A549 (cell line): Measurements from ENCODE around the gene PEPD. TPM values are rescaled to one million over a fixed set of nuclear protein-coding genes. Genes with fewer than 3 reads are reported as not detected.

ENCODE experiments used
- ATAC-seq, 2 experiments: fragments of 200-7000 bp in 1 of 2; fragments of >200 bp in 1 of 2; cut with Nextera tagmentation in 1 of 2; cut with Tn5 transposase in 1 of 2; 3 replicates each; pipeline versions ENCODE4 v1.8.0 to v1.9.1; 2018 to 2020; ENCODE audit warnings: mild to moderate bottlenecking in 1 of 2, moderate library complexity in 1 of 2
- CTCF ChIA-PET: fragments of 300-600 bp; sonication (Branson Sonifier 250); formaldehyde crosslinking; extraction: SDS; loops from one replicate; lab custom pipeline; 2021; ENCODE audit warnings: antibody characterized with exemption, inconsistent platforms; lab: Yijun Ruan, JAX
- POLR2A ChIA-PET: fragments of 350-600 bp; formaldehyde crosslinking; extraction: SDS; loops from one replicate; lab custom pipeline; 2021; ENCODE audit warnings: antibody characterized with exemption, inconsistent platforms; lab: Yijun Ruan, JAX
- DNase-seq, 2 experiments: peaks; one replicate each; pipeline versions ENCODE4 v3.0.0 to v3.0.0-alpha.2; 2011 to 2016; ENCODE audit warnings: low read depth in 1 of 2, low spot score in 1 of 2
- FAIRE-seq: peaks from 2 replicates; lab custom pipeline; 2011; peaks lifted over from hg19 to GRCh38; lab: Jason Lieb, UNC
- H3K27ac ChIP-seq, 2 experiments: fragments of >200 bp; sonication (Bioruptor Twin); formaldehyde crosslinking; 3 replicates each; pipeline ENCODE4 v1.5.1; 2016 to 2017
- H3K4me1 ChIP-seq: fragments of >200 bp; sonication (Bioruptor Twin); formaldehyde crosslinking; 3 replicates; pipeline ENCODE4 v1.6.1; 2016
- H3K4me2 ChIP-seq: fragments of >200 bp; sonication (Bioruptor Twin); formaldehyde crosslinking; 3 replicates; pipeline ENCODE4 v1.6.1; 2016
- H3K4me3 ChIP-seq: fragments of >200 bp; sonication (Bioruptor Twin); formaldehyde crosslinking; 3 replicates; pipeline ENCODE4 v1.5.1; 2016
- H3K9me3 ChIP-seq: fragments of >200 bp; sonication (Bioruptor Twin); formaldehyde crosslinking; 3 replicates; pipeline ENCODE4 v1.6.1; 2016
- ATOH8 ChIP-seq: fragments of 250-450 bp; sonication (Bioruptor Pico); IDR thresholded peaks from 2 replicates; pipeline ENCODE4 v1.5.0; 2020; ENCODE audit warnings: low read depth, mild to moderate bottlenecking, moderate library complexity
- CBX8 ChIP-seq: fragments of 200-600 bp; sonication (generic); IDR thresholded peaks from 2 replicates; pipeline ENCODE4 v1.6.1; 2016
- CHD2 ChIP-seq: fragments of 150-350 bp; IDR thresholded peaks from 2 replicates; pipeline ENCODE4 v1.6.1; 2014; ENCODE audit warnings: low read length; ENCODE audit not compliant: partially characterized antibody
- CHD4 ChIP-seq: fragments of 200-600 bp; sonication (generic); IDR thresholded peaks from 2 replicates; pipeline ENCODE4 v1.6.1; 2016; ENCODE audit warnings: antibody characterized with exemption, mild to moderate bottlenecking, borderline replicate concordance
- CTCF ChIP-seq: fragments of >200 bp; sonication (Bioruptor Twin); formaldehyde crosslinking; IDR thresholded peaks from 3 replicates; pipeline ENCODE4 v1.5.1; 2016
- EHMT2 ChIP-seq: fragments of 200-600 bp; sonication (generic); IDR thresholded peaks from 2 replicates; pipeline ENCODE4 v1.6.1; 2016; ENCODE audit warnings: antibody characterized with exemption, low read depth, mild to moderate bottlenecking, moderate library complexity
- FOSL2 ChIP-seq, 2 experiments: fragments of 450-650 bp in 1 of 2; fragments of >200 bp in 1 of 2; sonication (Bioruptor Twin) in 1 of 2; formaldehyde crosslinking; IDR thresholded peaks; 2 replicates each; pipeline versions ENCODE4 v1.5.0 to v1.6.1; 2016 to 2020; ENCODE audit warnings: mild to moderate bottlenecking in 1 of 2, moderate library complexity in 1 of 2
- HES2 ChIP-seq: fragments of >200 bp; sonication (Bioruptor Twin); formaldehyde crosslinking; IDR thresholded peaks from 2 replicates; pipeline ENCODE4 v1.6.1; 2016
- HEYL ChIP-seq: fragments of 250-450 bp; sonication (Bioruptor Pico); IDR thresholded peaks from 2 replicates; pipeline ENCODE4 v1.8.0; 2021; ENCODE audit warnings: mild to moderate bottlenecking, moderate library complexity
- HOXA7 ChIP-seq: fragments of 250-450 bp; sonication (Bioruptor Pico); IDR thresholded peaks from 2 replicates; pipeline ENCODE4 v1.5.0; 2020; ENCODE audit warnings: mild to moderate bottlenecking, moderate library complexity
- KDM5A ChIP-seq: fragments of 200-600 bp; sonication (generic); IDR thresholded peaks from 2 replicates; pipeline ENCODE4 v1.6.1; 2016; ENCODE audit warnings: antibody characterized with exemption, mild to moderate bottlenecking
- MYC ChIP-seq: IDR thresholded peaks from 2 replicates; pipeline ENCODE4 v1.6.1; 2012; ENCODE audit warnings: mild to moderate bottlenecking, inconsistent platforms, low read length, improper control_type of control experiment, borderline replicate concordance
- NFE2L2 ChIP-seq: fragments of 150-350 bp; conservative IDR thresholded peaks from 2 replicates; pipeline ENCODE4 v1.6.1; 2014; ENCODE audit warnings: low read length
- RFX5 ChIP-seq: fragments of 450-650 bp; IDR thresholded peaks from 2 replicates; pipeline ENCODE4 v1.7.1; 2014; ENCODE audit warnings: antibody characterized with exemption, mild to moderate bottlenecking, moderate library complexity
- RNF2 ChIP-seq: fragments of 200-600 bp; sonication (generic); IDR thresholded peaks from 2 replicates; pipeline ENCODE4 v1.6.1; 2016; ENCODE audit warnings: low read depth, mild to moderate bottlenecking, antibody characterized with exemption, moderate library complexity, borderline replicate concordance
- ZC3H11A ChIP-seq: fragments of 450-650 bp; IDR thresholded peaks from 2 replicates; pipeline ENCODE4 v1.6.1; 2014; ENCODE audit warnings: antibody characterized with exemption, mild to moderate bottlenecking
- ZNF302 ChIP-seq: fragments of 250-450 bp; sonication (Bioruptor Pico); IDR thresholded peaks from 2 replicates; pipeline ENCODE4 v1.9.0; 2021; ENCODE audit warnings: inconsistent platforms, mild to moderate bottlenecking, moderate library complexity
- ZSCAN20 ChIP-seq: fragments of 250-450 bp; sonication (Bioruptor Pico); IDR thresholded peaks from 2 replicates; pipeline ENCODE4 v1.8.0; 2022; ENCODE audit warnings: mild to moderate bottlenecking, moderate library complexity
- WGBS: methylation state at CpG from one replicate; pipeline ENCODE4 v1.1.6; 2017; ENCODE audit errors: missing lambda C conversion rate; 5-methylcytosine and 5-hydroxymethylcytosine counted together
- polyA plus RNA-seq, 4 experiments: library from polyadenylated mRNA; depleted of rRNA in 3 of 4; stranded (reverse); fragments of >200 nt; fragmentation: RNase III in 1 of 4; extraction: RNeasy Plus Mini Kit Qiagen cat#74134 plus additional on column Dnase treatment in 1 of 4; gene quantifications; 2 replicates in 3 of 4; 3 replicates in 1 of 4; pipeline ENCODE4 v1.2.3, GENCODE V29; 2011 to 2017
- TF ChIP-seq, protein P1 (sequence below): fragments of 200-600 bp; sonication (generic); IDR thresholded peaks from 2 replicates; pipeline ENCODE4 v1.6.1; 2016; ENCODE audit warnings: antibody characterized with exemption, mild to moderate bottlenecking, moderate library complexity
- TF ChIP-seq, protein P2 (sequence below): fragments of 250-450 bp; sonication (Bioruptor Pico); IDR thresholded peaks from 2 replicates; pipeline ENCODE4 v1.5.0; 2021; ENCODE audit warnings: mild to moderate bottlenecking, moderate library complexity, borderline replicate concordance

Gene PEPD
- polyA plus RNA-seq, 2 of the 4 experiments (the other 2 are of a cell fraction): 85.5 to 100 TPM

DNA sequence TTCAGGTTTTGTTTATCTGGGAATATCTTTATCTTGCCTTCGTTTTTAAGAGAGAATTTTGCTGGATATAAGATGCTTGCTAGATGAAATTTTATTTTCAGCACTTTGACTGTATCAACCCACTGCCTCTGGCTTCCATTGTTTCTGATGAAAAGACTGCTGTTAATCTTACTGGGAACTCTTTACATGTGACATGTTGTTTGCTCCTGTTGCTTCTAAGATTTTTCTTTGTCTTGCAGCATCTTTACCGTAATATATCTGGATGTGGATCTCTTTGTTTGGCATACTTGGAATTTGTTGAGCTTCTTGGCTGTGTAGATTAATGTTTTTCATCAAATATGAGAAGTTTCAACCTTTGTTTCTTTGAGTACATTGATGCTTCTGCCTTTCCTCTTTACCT is 166.1 kb downstream of the PEPD start:
- ATAC-seq: no peak
- no peak for DNase-seq
- peak; percentile 99 for FAIRE-seq
- POLR2A ChIA-PET: no interaction called here
- H3K4me1 ChIP-seq: no peaks in the 10 kb centered on the region
- TF ChIP-seq ZC3H11A (no peak), CHD4 (no peak), FOSL2 (IDR thresholded peaks at IDR 0.05) (no peak), FOSL2 (CRISPR knock-in tag; IDR thresholded peaks at IDR 0.05) (no peak), MYC (no peak), KDM5A (no peak), RNF2 (no peak), CBX8 (no peak), CTCF (no peak), HEYL (CRISPR knock-in tag) (no peak), NFE2L2 (no peak), EHMT2 (no peak), HOXA7 (CRISPR knock-in tag) (no peak), CHD2 (no peak), RFX5 (no peak), ATOH8 (CRISPR knock-in tag) (no peak), ZSCAN20 (no peak), HES2 (no peak), ZNF302 (CRISPR knock-in tag) (no peak)
- TF ChIP-seq, protein P1, sequence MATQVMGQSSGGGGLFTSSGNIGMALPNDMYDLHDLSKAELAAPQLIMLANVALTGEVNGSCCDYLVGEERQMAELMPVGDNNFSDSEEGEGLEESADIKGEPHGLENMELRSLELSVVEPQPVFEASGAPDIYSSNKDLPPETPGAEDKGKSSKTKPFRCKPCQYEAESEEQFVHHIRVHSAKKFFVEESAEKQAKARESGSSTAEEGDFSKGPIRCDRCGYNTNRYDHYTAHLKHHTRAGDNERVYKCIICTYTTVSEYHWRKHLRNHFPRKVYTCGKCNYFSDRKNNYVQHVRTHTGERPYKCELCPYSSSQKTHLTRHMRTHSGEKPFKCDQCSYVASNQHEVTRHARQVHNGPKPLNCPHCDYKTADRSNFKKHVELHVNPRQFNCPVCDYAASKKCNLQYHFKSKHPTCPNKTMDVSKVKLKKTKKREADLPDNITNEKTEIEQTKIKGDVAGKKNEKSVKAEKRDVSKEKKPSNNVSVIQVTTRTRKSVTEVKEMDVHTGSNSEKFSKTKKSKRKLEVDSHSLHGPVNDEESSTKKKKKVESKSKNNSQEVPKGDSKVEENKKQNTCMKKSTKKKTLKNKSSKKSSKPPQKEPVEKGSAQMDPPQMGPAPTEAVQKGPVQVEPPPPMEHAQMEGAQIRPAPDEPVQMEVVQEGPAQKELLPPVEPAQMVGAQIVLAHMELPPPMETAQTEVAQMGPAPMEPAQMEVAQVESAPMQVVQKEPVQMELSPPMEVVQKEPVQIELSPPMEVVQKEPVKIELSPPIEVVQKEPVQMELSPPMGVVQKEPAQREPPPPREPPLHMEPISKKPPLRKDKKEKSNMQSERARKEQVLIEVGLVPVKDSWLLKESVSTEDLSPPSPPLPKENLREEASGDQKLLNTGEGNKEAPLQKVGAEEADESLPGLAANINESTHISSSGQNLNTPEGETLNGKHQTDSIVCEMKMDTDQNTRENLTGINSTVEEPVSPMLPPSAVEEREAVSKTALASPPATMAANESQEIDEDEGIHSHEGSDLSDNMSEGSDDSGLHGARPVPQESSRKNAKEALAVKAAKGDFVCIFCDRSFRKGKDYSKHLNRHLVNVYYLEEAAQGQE: no peak
- TF ChIP-seq, protein P2, sequence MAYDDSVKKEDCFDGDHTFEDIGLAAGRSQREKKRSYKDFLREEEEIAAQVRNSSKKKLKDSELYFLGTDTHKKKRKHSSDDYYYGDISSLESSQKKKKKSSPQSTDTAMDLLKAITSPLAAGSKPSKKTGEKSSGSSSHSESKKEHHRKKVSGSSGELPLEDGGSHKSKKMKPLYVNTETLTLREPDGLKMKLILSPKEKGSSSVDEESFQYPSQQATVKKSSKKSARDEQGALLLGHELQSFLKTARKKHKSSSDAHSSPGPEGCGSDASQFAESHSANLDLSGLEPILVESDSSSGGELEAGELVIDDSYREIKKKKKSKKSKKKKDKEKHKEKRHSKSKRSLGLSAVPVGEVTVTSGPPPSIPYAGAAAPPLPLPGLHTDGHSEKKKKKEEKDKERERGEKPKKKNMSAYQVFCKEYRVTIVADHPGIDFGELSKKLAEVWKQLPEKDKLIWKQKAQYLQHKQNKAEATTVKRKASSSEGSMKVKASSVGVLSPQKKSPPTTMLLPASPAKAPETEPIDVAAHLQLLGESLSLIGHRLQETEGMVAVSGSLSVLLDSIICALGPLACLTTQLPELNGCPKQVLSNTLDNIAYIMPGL: no peak
- TF ChIP-seq, all 56 proteins: peak for 0
- Histone ChIP-seq H3K27ac (no peak overlapping the region), H3K4me3 (no peak overlapping the region), H3K4me2 (no peak overlapping the region), H3K9me3 (peaks cover 19% of the 10 kb centered on the region)
- 34% methylated on average over 2 of the region's 2 CpGs for WGBS
- CTCF ChIA-PET: interaction anchor here (0.5 to 1.1 kb wide), 5 partner anchors 12 to 692 kb away, joined by 3 to 4 read pairs (median 3); no protein-coding TSS in a partner anchor
